Gastroesophageal sphincter (tissue), 3 donors: ENCODE results near the gene DISC1.

Experiments
- CTCF ChIP-seq, 4 experiments: fragments of 200-600 bp in 2 of 4; fragments of 450-650 bp in 2 of 4; sonication (generic) in 1 of 4; IDR thresholded peaks; one replicate each; pipeline ENCODE4 v1.5.1; 2017 to 2019; ENCODE audit warnings: antibody characterized with exemption in 4 of 4, mild to moderate bottlenecking in 2 of 4, moderate library complexity in 2 of 4
- EP300 ChIP-seq: sonication (generic); formaldehyde crosslinking; IDR thresholded peaks from one replicate; pipeline ENCODE4 v1.6.1; 2017; ENCODE audit warnings: antibody characterized with exemption, mild to moderate bottlenecking
- POLR2A ChIP-seq, 2 donors: fragments of 450-650 bp; IDR thresholded peaks; one replicate each; pipeline ENCODE4 v1.6.1; 2017; ENCODE audit warnings: antibody characterized with exemption in 2 of 2, mild to moderate bottlenecking in 2 of 2, moderate library complexity in 1 of 2
- POLR2AphosphoS5 ChIP-seq: sonication (generic); formaldehyde crosslinking; IDR thresholded peaks from one replicate; pipeline ENCODE4 v1.6.1; 2017; ENCODE audit warnings: antibody characterized with exemption

- TF ChIP-seq POLR2A (IDR thresholded peaks at IDR 0.05) = no peak
- TF ChIP-seq CTCF (IDR thresholded peaks at IDR 0.05) = no peak
- no peak for TF ChIP-seq EP300
- TF ChIP-seq POLR2AphosphoS5 = no peak
Observed at GRCh38 chr1:232049335-232049734, 422.7 kb downstream of the DISC1 start.
